Neural cell (in vitro differentiated cells): ENCODE measurements around the gene GLCE. TPM values are rescaled to one million over a fixed set of nuclear protein-coding genes. Genes with fewer than 3 reads are reported as not detected.

ENCODE experiments used
- H2AFZ ChIP-seq: fragments of 200-600, 300-800 bp; sonication (generic), shearing (Covaris generic); 2 replicates; pipeline ENCODE4 v1.6.0; 2014; ENCODE audit warnings: low read depth, mild to moderate bottlenecking, antibody characterized with exemption, low read length, moderate library complexity
- H3F3A ChIP-seq: fragments of 200-600 bp; shearing (Covaris generic); 2 replicates; pipeline ENCODE4 v1.6.1; 2016; ENCODE audit warnings: mild to moderate bottlenecking, moderate library complexity, mixed read lengths, antibody characterized with exemption, low read length; ENCODE audit not compliant: insufficient read depth, poor library complexity, severe bottlenecking
- H3K27ac ChIP-seq: fragments of 200-600, 300-800 bp; sonication (generic), shearing (Covaris generic); 2 replicates; pipeline ENCODE4 v1.5.1; 2014; ENCODE audit warnings: mild to moderate bottlenecking, low read length, moderate library complexity
- H3K27me3 ChIP-seq: fragments of 300-800, 200-600 bp; sonication (generic), shearing (Covaris generic); 2 replicates; pipeline ENCODE4 v1.6.0; 2014; ENCODE audit warnings: mild to moderate bottlenecking, low read depth, low read length, moderate library complexity; ENCODE audit not compliant: insufficient read depth
- H3K36me3 ChIP-seq: fragments of 300-800, 200-600 bp; sonication (generic), shearing (Covaris generic); 2 replicates; pipeline ENCODE4 v1.5.1; 2014; ENCODE audit warnings: mild to moderate bottlenecking, antibody characterized with exemption, low read length, moderate library complexity; ENCODE audit not compliant: insufficient read depth
- H3K4me2 ChIP-seq: fragments of 300-800, 200-600 bp; sonication (generic), shearing (Covaris generic); 2 replicates; pipeline ENCODE4 v1.6.0; 2014; ENCODE audit warnings: mild to moderate bottlenecking, low read length
- H3K4me3 ChIP-seq: fragments of 300-800, 200-600 bp; sonication (generic), shearing (Covaris generic); 2 replicates; pipeline ENCODE4 v1.5.1; 2014; ENCODE audit warnings: mild to moderate bottlenecking, low read length, moderate library complexity
- H3K79me2 ChIP-seq: fragments of 200-600 bp; shearing (Covaris generic); replicated peaks from 2 replicates; pipeline ENCODE4 v1.6.0; 2014; ENCODE audit warnings: mild to moderate bottlenecking, low read length, moderate library complexity; ENCODE audit not compliant: insufficient read depth
- H3K9ac ChIP-seq: fragments of 300-800, 200-600 bp; sonication (generic), shearing (Covaris generic); 2 replicates; pipeline ENCODE4 v1.6.1; 2016; ENCODE audit warnings: mild to moderate bottlenecking, low read length, mixed read lengths
- H3K9me2 ChIP-seq: fragments of 200-600 bp; shearing (Covaris generic); 2 replicates; pipeline ENCODE4 v1.6.1; 2016; ENCODE audit warnings: mild to moderate bottlenecking, low read length, mixed read lengths; ENCODE audit not compliant: insufficient read depth
- H3K9me3 ChIP-seq: fragments of 200-600, 300-800 bp; sonication (generic), shearing (Covaris generic); 2 replicates; pipeline ENCODE4 v1.6.1; 2016; ENCODE audit warnings: mild to moderate bottlenecking, mixed run types, low read length, moderate library complexity, mixed read lengths
- H4K20me1 ChIP-seq: fragments of 200-600 bp; shearing (Covaris generic); 2 replicates; pipeline ENCODE4 v1.6.1; 2016; ENCODE audit warnings: mild to moderate bottlenecking, mixed run types; ENCODE audit not compliant: insufficient read depth
- EP300 ChIP-seq: fragments of 450-650 bp; conservative IDR thresholded peaks from 2 replicates; pipeline ENCODE4 v1.6.1; 2014; ENCODE audit warnings: antibody characterized with exemption, mild to moderate bottlenecking, moderate library complexity; ENCODE audit not compliant: poor library complexity, severe bottlenecking
- EZH2 ChIP-seq: fragments of 200-600, 300-800 bp; shearing (Covaris generic), sonication (generic); IDR thresholded peaks from 2 replicates; pipeline ENCODE4 v1.6.1; 2014; ENCODE audit warnings: antibody characterized with exemption, low read length, borderline replicate concordance, mild to moderate bottlenecking; ENCODE audit not compliant: insufficient read depth, poor library complexity, severe bottlenecking
- MXI1 ChIP-seq: fragments of 450-650 bp; conservative IDR thresholded peaks from 2 replicates; pipeline ENCODE4 v1.6.1; 2014; ENCODE audit warnings: antibody characterized with exemption, mild to moderate bottlenecking; ENCODE audit not compliant: poor library complexity, severe bottlenecking
- POLR2AphosphoS5 ChIP-seq: IDR thresholded peaks from 2 replicates; pipeline ENCODE4 v1.6.1; 2012
- RAD21 ChIP-seq: fragments of 450-650 bp; conservative IDR thresholded peaks from 2 replicates; pipeline ENCODE4 v1.6.1; 2014; ENCODE audit warnings: antibody characterized with exemption, mild to moderate bottlenecking, moderate library complexity
- SMC3 ChIP-seq: fragments of 450-650 bp; conservative IDR thresholded peaks from 2 replicates; pipeline ENCODE4 v1.6.1; 2014; ENCODE audit warnings: antibody characterized with exemption, mild to moderate bottlenecking, moderate library complexity; ENCODE audit not compliant: poor library complexity
- TAF1 ChIP-seq: IDR thresholded peaks from 2 replicates; pipeline ENCODE4 v1.6.1; 2012; ENCODE audit warnings: low read depth
- polyA plus RNA-seq: library from polyadenylated mRNA; depleted of rRNA; stranded (reverse); fragments of >200 nt; gene quantifications from 2 replicates; pipeline ENCODE4 v1.2.3, GENCODE V29; 2014
- TF ChIP-seq, protein P1 (sequence below): IDR thresholded peaks from 2 replicates; pipeline ENCODE4 v1.6.1; 2012; ENCODE audit warnings: borderline replicate concordance
- TF ChIP-seq, protein P2 (sequence below): fragments of 450-650 bp; IDR thresholded peaks from 2 replicates; pipeline ENCODE4 v1.5.1; 2014; ENCODE audit warnings: antibody characterized with exemption, mild to moderate bottlenecking, moderate library complexity; ENCODE audit not compliant: poor library complexity, severe bottlenecking

The GLCE gene
- polyA plus RNA-seq, 1 donor from 2014 or later, result 31.5 TPM

DNA sequence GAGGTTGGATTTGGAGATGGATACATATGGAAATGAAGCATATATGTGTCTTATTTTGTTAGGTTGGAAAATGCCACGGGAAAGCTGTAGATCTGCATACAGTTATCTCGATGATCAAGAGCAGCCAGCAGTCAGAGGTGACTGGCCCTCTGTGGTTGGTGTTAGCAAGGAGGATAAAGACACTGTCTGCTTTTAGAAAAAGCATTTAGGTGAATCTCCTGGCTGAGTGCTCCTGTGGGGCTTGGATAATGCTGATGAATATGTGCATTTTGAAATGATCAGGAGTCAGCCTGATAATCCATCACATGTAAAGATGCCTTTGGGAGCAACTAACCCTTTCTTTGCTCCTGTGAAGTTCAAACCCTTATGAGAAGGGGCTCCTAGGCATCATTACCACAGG lies 24.9 kb upstream of the GLCE start:
- H3K9ac ChIP-seq, result no peak overlapping the region
- H3F3A ChIP-seq, result no peaks in the 10 kb centered on the region
- no peak overlapping the region for H3K4me3 ChIP-seq
- H3K9me3 ChIP-seq, result no peaks in the 10 kb centered on the region
- no peak for TF ChIP-seq MXI1
- no peak for TF ChIP-seq EP300
- no peak for TF ChIP-seq RAD21
- TF ChIP-seq EZH2, result no peak
- TF ChIP-seq TAF1, result no peak
- TF ChIP-seq SMC3, result no peak
- no peak for TF ChIP-seq POLR2AphosphoS5
- TF ChIP-seq, protein P1, sequence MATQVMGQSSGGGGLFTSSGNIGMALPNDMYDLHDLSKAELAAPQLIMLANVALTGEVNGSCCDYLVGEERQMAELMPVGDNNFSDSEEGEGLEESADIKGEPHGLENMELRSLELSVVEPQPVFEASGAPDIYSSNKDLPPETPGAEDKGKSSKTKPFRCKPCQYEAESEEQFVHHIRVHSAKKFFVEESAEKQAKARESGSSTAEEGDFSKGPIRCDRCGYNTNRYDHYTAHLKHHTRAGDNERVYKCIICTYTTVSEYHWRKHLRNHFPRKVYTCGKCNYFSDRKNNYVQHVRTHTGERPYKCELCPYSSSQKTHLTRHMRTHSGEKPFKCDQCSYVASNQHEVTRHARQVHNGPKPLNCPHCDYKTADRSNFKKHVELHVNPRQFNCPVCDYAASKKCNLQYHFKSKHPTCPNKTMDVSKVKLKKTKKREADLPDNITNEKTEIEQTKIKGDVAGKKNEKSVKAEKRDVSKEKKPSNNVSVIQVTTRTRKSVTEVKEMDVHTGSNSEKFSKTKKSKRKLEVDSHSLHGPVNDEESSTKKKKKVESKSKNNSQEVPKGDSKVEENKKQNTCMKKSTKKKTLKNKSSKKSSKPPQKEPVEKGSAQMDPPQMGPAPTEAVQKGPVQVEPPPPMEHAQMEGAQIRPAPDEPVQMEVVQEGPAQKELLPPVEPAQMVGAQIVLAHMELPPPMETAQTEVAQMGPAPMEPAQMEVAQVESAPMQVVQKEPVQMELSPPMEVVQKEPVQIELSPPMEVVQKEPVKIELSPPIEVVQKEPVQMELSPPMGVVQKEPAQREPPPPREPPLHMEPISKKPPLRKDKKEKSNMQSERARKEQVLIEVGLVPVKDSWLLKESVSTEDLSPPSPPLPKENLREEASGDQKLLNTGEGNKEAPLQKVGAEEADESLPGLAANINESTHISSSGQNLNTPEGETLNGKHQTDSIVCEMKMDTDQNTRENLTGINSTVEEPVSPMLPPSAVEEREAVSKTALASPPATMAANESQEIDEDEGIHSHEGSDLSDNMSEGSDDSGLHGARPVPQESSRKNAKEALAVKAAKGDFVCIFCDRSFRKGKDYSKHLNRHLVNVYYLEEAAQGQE, result no peak
- TF ChIP-seq, protein P2, sequence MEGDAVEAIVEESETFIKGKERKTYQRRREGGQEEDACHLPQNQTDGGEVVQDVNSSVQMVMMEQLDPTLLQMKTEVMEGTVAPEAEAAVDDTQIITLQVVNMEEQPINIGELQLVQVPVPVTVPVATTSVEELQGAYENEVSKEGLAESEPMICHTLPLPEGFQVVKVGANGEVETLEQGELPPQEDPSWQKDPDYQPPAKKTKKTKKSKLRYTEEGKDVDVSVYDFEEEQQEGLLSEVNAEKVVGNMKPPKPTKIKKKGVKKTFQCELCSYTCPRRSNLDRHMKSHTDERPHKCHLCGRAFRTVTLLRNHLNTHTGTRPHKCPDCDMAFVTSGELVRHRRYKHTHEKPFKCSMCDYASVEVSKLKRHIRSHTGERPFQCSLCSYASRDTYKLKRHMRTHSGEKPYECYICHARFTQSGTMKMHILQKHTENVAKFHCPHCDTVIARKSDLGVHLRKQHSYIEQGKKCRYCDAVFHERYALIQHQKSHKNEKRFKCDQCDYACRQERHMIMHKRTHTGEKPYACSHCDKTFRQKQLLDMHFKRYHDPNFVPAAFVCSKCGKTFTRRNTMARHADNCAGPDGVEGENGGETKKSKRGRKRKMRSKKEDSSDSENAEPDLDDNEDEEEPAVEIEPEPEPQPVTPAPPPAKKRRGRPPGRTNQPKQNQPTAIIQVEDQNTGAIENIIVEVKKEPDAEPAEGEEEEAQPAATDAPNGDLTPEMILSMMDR, result no peak
- no peak overlapping the region for H3K4me2 ChIP-seq
- no peaks in the 10 kb centered on the region for H4K20me1 ChIP-seq
- H3K9me2 ChIP-seq, result no peaks in the 10 kb centered on the region
- no peaks in the 10 kb centered on the region for H3K79me2 ChIP-seq
- H2AFZ ChIP-seq, result no peak overlapping the region
- H3K36me3 ChIP-seq, result no peaks in the 10 kb centered on the region
- H3K27ac ChIP-seq, result no peak overlapping the region
- H3K27me3 ChIP-seq, result no peaks in the 10 kb centered on the region

DNA sequence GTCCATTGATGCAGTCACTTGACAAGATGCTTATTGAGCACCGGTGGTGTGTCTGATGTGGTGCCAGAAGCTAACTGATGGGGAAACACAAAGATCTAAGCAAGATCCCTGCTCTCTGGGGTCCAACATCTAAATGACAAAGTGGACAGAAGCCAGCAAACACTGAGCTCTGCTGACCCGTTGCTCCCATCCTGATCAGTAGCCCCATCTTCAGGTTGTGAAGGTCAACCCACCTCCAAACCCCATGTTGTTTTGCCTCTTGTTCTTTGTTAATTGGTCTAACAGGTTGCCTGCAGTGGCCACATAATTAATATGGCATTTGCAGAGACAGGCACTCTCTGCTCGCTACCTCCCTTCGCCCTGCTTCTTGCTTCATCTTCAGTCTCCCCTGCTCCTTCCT lies 21.5 kb upstream of the GLCE start:
- no peak for TF ChIP-seq SMC3
- no peak for TF ChIP-seq RAD21
- TF ChIP-seq EZH2, result no peak
- TF ChIP-seq, protein P2, result no peak
- TF ChIP-seq, protein P1, result no peak
- TF ChIP-seq MXI1, result no peak
- no peak for TF ChIP-seq TAF1
- TF ChIP-seq POLR2AphosphoS5, result no peak
- TF ChIP-seq EP300, result no peak
- Histone ChIP-seq H3K4me2 (no peak overlapping the region), H4K20me1 (no peaks in the 10 kb centered on the region), H3K27me3 (no peaks in the 10 kb centered on the region), H3K27ac (no peak overlapping the region), H3F3A (no peaks in the 10 kb centered on the region), H3K9me3 (no peaks in the 10 kb centered on the region), H3K9me2 (no peaks in the 10 kb centered on the region), H2AFZ (no peak overlapping the region), H3K79me2 (no peaks in the 10 kb centered on the region), H3K4me3 (no peak overlapping the region), H3K36me3 (no peaks in the 10 kb centered on the region), H3K9ac (no peak overlapping the region)
